Activated CD4-positive, alpha-beta T cell treated with anti-CD3 and anti-CD28 coated beads, Interleukin-2, amount 50 U/mL, for 1 hour (primary cell): ENCODE measurements around the gene MAST4.

Experiments used
- DNase-seq: peaks from one replicate; pipeline ENCODE4 v3.0.0-alpha.2; 2020

Gene MAST4

GRCh38 chr5:66881480-66882161 is 285.4 kb downstream of the MAST4 start:
- no peak for DNase-seq

DNA sequence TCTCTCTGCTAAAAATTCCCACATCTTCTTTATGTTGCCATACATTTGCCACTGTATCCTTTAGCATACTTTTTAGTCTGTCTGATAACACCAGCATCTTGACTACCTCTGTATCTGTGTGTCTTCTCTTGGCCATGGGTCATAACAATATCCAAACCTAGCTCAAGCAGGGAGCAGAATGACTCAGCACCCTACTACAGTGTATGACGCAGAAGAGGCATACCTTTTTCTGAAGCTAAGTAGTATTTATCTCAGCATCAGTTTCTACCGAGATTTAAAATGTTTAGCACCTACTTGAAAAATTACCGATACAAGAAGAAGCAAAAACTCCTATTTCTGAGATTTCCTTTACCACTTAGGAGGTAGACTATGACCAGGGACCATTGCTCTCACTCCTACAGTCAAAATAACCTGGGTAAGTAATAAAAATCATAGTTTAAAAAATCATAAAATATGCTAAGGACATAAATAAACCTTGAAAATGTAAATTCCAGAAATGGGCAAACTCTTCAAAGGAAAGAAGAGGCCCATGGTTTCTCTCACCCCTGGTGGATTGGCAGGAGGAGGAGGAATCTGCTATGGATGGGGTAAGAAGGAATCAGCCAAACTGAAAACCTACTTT is 286.5 kb downstream of the MAST4 start:
- DNase-seq = no peak

DNA sequence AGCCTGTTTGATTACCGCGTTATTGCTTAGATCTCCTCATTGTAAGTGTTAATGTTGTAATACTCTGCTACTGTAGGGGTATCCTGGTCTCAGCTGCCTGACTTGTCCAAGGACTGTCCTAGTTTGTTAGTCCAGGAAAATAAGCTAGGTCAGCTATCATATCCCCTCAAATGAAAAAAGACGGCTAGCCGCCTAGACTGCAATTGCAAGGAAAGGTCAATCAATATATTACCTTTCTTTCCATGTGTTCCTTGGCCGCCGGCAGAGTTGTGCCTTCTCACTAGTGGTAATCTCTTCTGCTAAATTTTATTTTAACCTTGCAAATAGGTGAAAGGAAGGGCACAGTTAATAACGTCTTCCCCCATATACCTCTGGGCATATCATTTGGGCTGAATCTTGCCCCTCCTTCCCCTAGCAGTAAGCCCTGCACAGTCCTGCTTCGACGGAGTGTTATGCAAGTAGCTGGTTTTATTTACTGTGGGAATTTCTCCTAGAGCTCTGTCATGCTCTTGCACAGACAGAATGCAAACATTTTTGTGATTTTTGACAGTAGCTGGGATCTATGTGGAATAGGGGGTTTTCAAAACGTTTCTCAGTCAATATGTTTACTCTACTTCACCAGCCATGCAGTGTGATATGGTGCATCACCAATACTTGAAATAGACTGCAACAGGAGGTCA is 288.5 kb downstream of the MAST4 start:
- DNase-seq = no peak

GRCh38 chr5:66886941-66887340 is 290.7 kb downstream of the MAST4 start:
- no peak for DNase-seq

GRCh38 chr5:66888613-66889012 is 292.4 kb downstream of the MAST4 start:
- DNase-seq = no peak

DNA sequence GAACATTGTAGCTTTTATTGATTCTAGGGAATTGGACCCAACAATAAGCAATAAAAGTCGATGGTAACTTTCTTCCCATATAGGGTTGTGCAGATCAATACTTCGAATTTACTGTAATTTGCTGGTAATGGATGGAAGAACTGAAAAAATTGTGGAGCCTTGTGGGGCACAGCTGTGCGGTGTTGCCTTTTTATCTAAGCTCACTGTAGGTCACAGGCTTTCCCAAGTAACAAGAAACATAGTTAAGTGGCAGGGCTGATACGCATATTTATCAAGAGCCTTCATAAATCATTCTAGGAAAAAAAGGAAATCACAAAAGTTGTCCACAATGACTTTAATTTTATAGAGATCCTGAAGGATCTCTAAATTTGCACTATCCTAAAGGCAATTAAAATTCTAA is 292.9 kb downstream of the MAST4 start:
- DNase-seq = no peak

GRCh38 chr5:66889524-66889923 is 293.3 kb downstream of the MAST4 start:
- no peak for DNase-seq

- no peak for DNase-seq
These were observed 295.2 kb downstream of the MAST4 start for GRCh38 chr5:66891184-66891925.

DNA sequence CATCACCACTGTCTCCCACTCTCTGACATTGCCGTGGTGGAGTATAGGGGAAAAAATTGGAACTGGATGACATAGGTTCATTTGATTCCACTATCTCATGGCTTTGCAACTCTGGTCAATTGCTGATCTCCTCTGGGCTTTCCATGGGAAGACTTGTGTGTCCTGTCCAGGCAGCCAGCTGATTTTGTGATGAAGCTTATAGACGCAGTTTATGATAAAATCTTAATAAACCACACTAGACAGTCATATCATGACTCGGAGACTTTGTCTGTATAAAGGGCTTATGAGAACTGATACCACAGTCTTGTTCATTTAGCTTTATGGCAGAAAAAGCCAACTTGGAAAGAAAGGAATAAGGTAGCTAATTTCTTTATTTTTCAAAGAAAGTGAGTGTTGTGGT is 296.5 kb downstream of the MAST4 start:
- no peak for DNase-seq

GRCh38 chr5:66894480-66895240 is 298.5 kb downstream of the MAST4 start:
- no peak for DNase-seq

DNA sequence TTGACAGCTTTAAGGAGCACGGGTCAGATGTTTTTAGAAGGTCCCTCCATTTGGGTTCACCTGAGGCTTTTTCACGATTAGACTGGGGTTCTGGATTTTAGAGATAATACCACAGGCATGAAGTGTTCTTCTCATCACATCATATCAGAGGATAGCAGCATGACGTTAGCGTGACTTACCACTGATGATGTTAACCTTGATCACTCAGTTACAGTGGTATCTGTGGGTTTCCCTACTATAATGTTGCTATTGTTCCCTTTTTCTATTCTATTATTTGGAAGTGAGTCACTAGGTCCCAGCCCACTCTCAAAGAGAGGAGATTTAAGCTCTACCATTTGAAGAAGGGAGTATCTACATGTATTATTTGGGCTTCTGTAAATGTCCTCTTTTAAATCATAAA is 300.0 kb downstream of the MAST4 start:
- DNase-seq = no peak

GRCh38 chr5:66897356-66897755 is 301.2 kb downstream of the MAST4 start:
- no peak for DNase-seq

- no peak for DNase-seq
These were observed 302.2 kb downstream of the MAST4 start for GRCh38 chr5:66898241-66898995.

DNA sequence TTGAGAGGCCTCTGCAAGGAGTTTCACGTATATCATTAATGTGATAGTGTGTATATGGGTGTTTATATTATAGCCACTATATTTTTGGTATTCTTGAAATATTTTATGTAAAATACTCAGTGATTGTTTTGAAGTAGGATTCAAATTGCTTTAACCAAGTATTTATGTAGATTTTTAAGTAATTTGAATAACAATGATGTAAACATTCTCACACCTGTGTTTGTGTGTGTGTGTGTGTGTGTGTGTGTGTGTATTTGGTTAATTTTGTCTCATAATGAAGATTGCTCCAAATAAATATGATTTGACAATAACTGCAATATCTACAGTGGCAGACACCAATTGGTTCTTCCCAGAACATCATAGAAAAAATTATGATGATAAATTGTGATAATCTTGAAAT is 307.0 kb downstream of the MAST4 start:
- DNase-seq = no peak

DNA sequence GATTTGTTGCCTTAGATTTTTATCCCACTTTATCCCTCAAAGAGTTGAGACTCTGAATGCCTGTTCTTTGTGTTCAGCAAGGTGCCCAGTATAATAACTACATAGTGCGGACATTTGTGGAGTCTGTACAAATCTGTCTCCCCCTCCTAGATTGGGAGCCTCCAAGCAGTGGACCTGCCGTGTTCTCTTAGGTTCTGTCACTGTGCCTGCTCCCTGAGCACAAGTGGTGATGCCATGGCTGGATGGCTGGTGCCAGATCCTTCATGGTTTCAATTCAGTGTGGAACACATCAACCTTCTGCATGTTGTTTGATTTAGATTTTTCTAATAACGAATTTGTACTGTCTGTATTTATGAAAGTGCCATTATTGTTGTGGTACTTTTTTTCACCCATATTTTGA is 307.5 kb downstream of the MAST4 start:
- no peak for DNase-seq

- no peak for DNase-seq
These were observed 308.0 kb downstream of the MAST4 start for GRCh38 chr5:66904189-66904588.

- no peak for DNase-seq
These were observed 309.8 kb downstream of the MAST4 start for GRCh38 chr5:66906021-66906420.

DNA sequence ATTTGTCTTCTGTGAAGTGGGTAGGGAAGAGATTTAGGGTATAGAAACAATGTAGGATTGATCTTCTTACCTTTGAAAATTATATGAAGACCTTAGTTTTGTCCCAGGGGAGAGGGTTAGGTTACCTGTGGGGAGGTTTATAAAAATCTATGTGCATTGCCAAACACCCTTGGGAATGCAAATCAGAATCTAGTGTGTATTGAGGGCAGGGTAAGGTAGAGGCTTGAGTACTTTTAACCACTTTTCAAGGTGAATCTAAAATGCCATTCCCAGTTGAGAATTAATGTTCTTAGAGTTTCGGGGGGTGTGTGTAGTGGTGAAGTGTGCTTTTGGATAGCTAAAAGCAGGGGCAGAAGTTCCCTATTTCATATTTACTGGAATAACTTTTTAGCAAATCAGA is 312.0 kb downstream of the MAST4 start:
- no peak for DNase-seq

DNA sequence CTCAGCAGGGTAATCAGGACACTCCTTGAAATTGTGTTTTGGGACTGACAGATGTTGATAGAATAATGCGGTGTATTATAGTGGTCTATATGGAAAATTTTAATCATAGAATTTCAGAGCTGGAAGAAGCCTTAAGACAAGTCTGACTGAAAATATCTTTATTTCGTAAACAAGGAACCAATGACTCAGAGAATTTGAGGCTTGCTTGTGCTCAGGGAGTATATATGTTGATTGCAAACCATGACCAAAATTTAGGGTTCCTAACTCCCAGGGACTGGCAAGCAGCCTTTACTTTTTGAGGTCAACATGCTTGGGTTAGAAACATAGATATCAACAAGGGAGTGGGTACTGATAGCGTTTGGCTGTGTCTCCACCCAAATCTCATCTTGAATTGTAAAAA is 313.2 kb downstream of the MAST4 start:
- DNase-seq = no peak

- DNase-seq = no peak
These were observed 316.6 kb downstream of the MAST4 start for GRCh38 chr5:66912787-66913186.

- DNase-seq = no peak
These were observed 319.3 kb downstream of the MAST4 start for GRCh38 chr5:66915531-66915930.

GRCh38 chr5:66922881-66923280 is 326.7 kb downstream of the MAST4 start:
- DNase-seq = no peak
